Daoy (cell line): ENCODE measurements around the gene AHCY. TPM values are rescaled to one million over a fixed set of nuclear protein-coding genes. Genes with fewer than 3 reads are reported as not detected.

ENCODE experiments used
- DNase-seq: peaks from one replicate; pipeline ENCODE4 v3.0.0-alpha.2; 2015; ENCODE audit warnings: low read depth
- total RNA-seq: library from RNA; depleted of rRNA; stranded (reverse); fragments of >200 nt; shearing (Covaris generic); gene quantifications from 2 replicates; pipeline ENCODE4 v1.2.3, GENCODE V29; 2014

The AHCY gene
- total RNA-seq, 1 experiment from 2014 or later: 86.6 TPM

GRCh38 chr20:34324541-34324940 is 21.4 kb upstream of the AHCY start:
- DNase-seq: no peak

- DNase-seq: no peak
Measured at GRCh38 chr20:34322267-34323105, 19.3 kb upstream of the AHCY start.

- DNase-seq: no peak
Measured at GRCh38 chr20:34320861-34321260, 17.7 kb upstream of the AHCY start.

- DNase-seq: no peak
Measured at GRCh38 chr20:34318609-34319443, 15.7 kb upstream of the AHCY start.

GRCh38 chr20:34316196-34316814 is 13.2 kb upstream of the AHCY start:
- peak; percentile 23 for DNase-seq

- no peak for DNase-seq
Measured at GRCh38 chr20:34315236-34315635, 12.1 kb upstream of the AHCY start.

GRCh38 chr20:34312544-34313217 is 9.5 kb upstream of the AHCY start:
- DNase-seq: peak; percentile 88

- no peak for DNase-seq
Measured at GRCh38 chr20:34312024-34312460, 8.9 kb upstream of the AHCY start.

GRCh38 chr20:34311118-34312023 is 8.2 kb upstream of the AHCY start:
- no peak for DNase-seq

- no peak for DNase-seq
Measured at GRCh38 chr20:34310481-34311117, 7.4 kb upstream of the AHCY start.

- DNase-seq: no peak
Measured at GRCh38 chr20:34309691-34310090, 6.5 kb upstream of the AHCY start.

- no peak for DNase-seq
Measured at GRCh38 chr20:34305333-34306230, 2.4 kb upstream of the AHCY start.

GRCh38 chr20:34302312-34302722 is 838 bp downstream of the AHCY start:
- DNase-seq: no peak

- DNase-seq: no peak
Measured at GRCh38 chr20:34301587-34302311, 1.4 kb downstream of the AHCY start.

GRCh38 chr20:34300809-34301586 is 2.2 kb downstream of the AHCY start:
- DNase-seq: no peak

GRCh38 chr20:34300256-34300806 is 2.8 kb downstream of the AHCY start:
- no peak for DNase-seq

GRCh38 chr20:34299556-34300255 is 3.4 kb downstream of the AHCY start:
- DNase-seq: no peak
